ENCODE measurements around the gene PPM1N. TPM values are rescaled to one million over a fixed set of nuclear protein-coding genes. Genes with fewer than 3 reads are reported as not detected.

PPM1N gene
- total and polyA plus RNA-seq, 2 of the 13 experiments (the other 11 are each of a cell fraction or from before 2014, with no cell fraction given), result 0.31 to 1.8 TPM

GRCh38 chr19:45469132-45469944 lies 28.9 kb upstream of the PPM1N start (continued):
- TF ChIP-seq SKIL (CRISPR knock-in tag; IDR thresholded peaks at IDR 0.05; ENCODE audit: borderline replicate concordance) (peak; percentile 53; the same call in 1 of the 2 replicates), SOX5 (CRISPR knock-in tag; IDR thresholded peaks at IDR 0.05; ENCODE audit: borderline replicate concordance) (0 out of 2 replicates have a peak, but pooled peaks have one; percentile 5), ZFP1 (CRISPR knock-in tag; IDR thresholded peaks at IDR 0.05) (no peak), ZBTB10 (CRISPR knock-in tag; IDR thresholded peaks at IDR 0.05; ENCODE audit: borderline replicate concordance) (peak; percentile 63; the same call in 1 of the 2 replicates), MATR3 (CRISPR knock-in tag; IDR thresholded peaks at IDR 0.05) (no peak), ZBTB8A (CRISPR knock-in tag; IDR thresholded peaks at IDR 0.05; ENCODE audit: borderline replicate concordance, low read depth) (no peak), U2AF2 (IDR thresholded peaks at IDR 0.05; ENCODE audit: low read depth, low read length) (no peak), ZC3H4 (CRISPR knock-in tag; IDR thresholded peaks at IDR 0.05; ENCODE audit: borderline replicate concordance) (no peak), THAP9 (CRISPR knock-in tag; IDR thresholded peaks at IDR 0.05; ENCODE audit: borderline replicate concordance) (no peak), HES4 (CRISPR knock-in tag; IDR thresholded peaks at IDR 0.05; ENCODE audit: borderline replicate concordance) (0 out of 2 replicates have a peak, but pooled peaks have one; percentile 48), ZFP37 (CRISPR knock-in tag; IDR thresholded peaks at IDR 0.05; ENCODE audit: borderline replicate concordance) (no peak)
- TF ChIP-seq, protein P1, sequence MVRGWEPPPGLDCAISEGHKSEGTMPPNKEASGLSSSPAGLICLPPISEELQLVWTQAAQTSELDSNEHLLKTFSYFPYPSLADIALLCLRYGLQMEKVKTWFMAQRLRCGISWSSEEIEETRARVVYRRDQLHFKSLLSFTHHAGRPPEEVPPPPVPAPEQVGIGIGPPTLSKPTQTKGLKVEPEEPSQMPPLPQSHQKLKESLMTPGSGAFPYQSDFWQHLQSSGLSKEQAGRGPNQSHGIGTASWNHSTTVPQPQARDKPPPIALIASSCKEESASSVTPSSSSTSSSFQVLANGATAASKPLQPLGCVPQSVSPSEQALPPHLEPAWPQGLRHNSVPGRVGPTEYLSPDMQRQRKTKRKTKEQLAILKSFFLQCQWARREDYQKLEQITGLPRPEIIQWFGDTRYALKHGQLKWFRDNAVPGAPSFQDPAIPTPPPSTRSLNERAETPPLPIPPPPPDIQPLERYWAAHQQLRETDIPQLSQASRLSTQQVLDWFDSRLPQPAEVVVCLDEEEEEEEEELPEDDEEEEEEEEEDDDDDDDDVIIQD (CRISPR knock-in tag; IDR thresholded peaks at IDR 0.05; ENCODE audit: low read depth), result 0 out of 2 replicates have a peak, but pooled peaks have one; percentile 15
- TF ChIP-seq, protein P2, sequence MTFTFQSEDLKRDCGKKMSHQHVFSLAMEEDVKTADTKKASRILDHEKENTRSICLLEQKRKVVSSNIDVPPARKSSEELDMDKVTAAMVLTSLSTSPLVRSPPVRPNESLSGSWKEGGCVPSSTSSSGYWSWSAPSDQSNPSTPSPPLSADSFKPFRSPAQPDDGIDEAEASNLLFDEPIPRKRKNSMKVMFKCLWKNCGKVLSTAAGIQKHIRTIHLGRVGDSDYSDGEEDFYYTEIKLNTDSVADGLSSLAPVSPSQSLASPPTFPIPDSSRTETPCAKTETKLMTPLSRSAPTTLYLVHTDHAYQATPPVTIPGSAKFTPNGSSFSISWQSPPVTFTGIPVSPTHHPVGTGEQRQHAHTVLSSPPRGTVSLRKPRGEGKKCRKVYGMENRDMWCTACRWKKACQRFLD (CRISPR knock-in tag; IDR thresholded peaks at IDR 0.05; ENCODE audit: borderline replicate concordance), result no peak
- TF ChIP-seq, protein P3, sequence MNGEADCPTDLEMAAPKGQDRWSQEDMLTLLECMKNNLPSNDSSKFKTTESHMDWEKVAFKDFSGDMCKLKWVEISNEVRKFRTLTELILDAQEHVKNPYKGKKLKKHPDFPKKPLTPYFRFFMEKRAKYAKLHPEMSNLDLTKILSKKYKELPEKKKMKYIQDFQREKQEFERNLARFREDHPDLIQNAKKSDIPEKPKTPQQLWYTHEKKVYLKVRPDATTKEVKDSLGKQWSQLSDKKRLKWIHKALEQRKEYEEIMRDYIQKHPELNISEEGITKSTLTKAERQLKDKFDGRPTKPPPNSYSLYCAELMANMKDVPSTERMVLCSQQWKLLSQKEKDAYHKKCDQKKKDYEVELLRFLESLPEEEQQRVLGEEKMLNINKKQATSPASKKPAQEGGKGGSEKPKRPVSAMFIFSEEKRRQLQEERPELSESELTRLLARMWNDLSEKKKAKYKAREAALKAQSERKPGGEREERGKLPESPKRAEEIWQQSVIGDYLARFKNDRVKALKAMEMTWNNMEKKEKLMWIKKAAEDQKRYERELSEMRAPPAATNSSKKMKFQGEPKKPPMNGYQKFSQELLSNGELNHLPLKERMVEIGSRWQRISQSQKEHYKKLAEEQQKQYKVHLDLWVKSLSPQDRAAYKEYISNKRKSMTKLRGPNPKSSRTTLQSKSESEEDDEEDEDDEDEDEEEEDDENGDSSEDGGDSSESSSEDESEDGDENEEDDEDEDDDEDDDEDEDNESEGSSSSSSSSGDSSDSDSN (CRISPR knock-in tag; IDR thresholded peaks at IDR 0.05), result peak; percentile 15; the same call in 1 of the 2 replicates
